MM.1S (cell line): ENCODE data around the gene ZNF782.

Experiments used
- DNase-seq: peaks from one replicate; pipeline ENCODE4 v3.0.0-alpha.2; 2015
- H2AFZ ChIP-seq: fragments of 300-600 bp; sonication (generic); 2 replicates; pipeline ENCODE4 v1.6.0; 2016; ENCODE audit warnings: antibody characterized with exemption, low read length
- H3F3A ChIP-seq: fragments of 300-600 bp; sonication (generic); 2 replicates; pipeline ENCODE4 v1.6.1; 2016; ENCODE audit warnings: mild to moderate bottlenecking, antibody characterized with exemption, low read length, moderate library complexity, mixed read lengths; ENCODE audit not compliant: insufficient read depth
- H3K27ac ChIP-seq: fragments of 300-600 bp; sonication (generic); 2 replicates; pipeline ENCODE4 v1.5.1; 2016; ENCODE audit warnings: mild to moderate bottlenecking, low read length
- H3K27me3 ChIP-seq: fragments of 300-600 bp; sonication (generic); replicated peaks from 2 replicates; pipeline ENCODE4 v1.6.0; 2016; ENCODE audit warnings: low read length; ENCODE audit not compliant: insufficient read depth
- H3K36me3 ChIP-seq: fragments of 300-600 bp; sonication (generic); replicated peaks from 2 replicates; pipeline ENCODE4 v1.6.1; 2016; ENCODE audit warnings: mild to moderate bottlenecking, low read length, mixed read lengths; ENCODE audit not compliant: insufficient read depth
- H3K4me1 ChIP-seq: fragments of 300-600 bp; sonication (generic); 2 replicates; pipeline ENCODE4 v1.6.1; 2016; ENCODE audit warnings: low read length, mixed read lengths
- H3K4me2 ChIP-seq: fragments of 300-600 bp; sonication (generic); 2 replicates; pipeline ENCODE4 v1.6.0; 2016; ENCODE audit warnings: low read depth, low read length
- H3K4me3 ChIP-seq: fragments of 300-600 bp; sonication (generic); 2 replicates; pipeline ENCODE4 v1.5.1; 2016; ENCODE audit warnings: low read length, mixed read lengths
- H3K79me2 ChIP-seq: fragments of 300-600 bp; sonication (generic); 2 replicates; pipeline ENCODE4 v1.6.1; 2016; ENCODE audit warnings: mixed run types, low read length, mixed read lengths
- H3K9ac ChIP-seq: fragments of 300-600 bp; sonication (generic); 2 replicates; pipeline ENCODE4 v1.6.1; 2016; ENCODE audit warnings: low read length, mixed read lengths
- H3K9me2 ChIP-seq: fragments of 300-600 bp; sonication (generic); replicated peaks from 2 replicates; pipeline ENCODE4 v1.6.1; 2016; ENCODE audit warnings: mild to moderate bottlenecking, low read length, mixed read lengths; ENCODE audit not compliant: insufficient read depth
- H3K9me3 ChIP-seq: fragments of 300-600 bp; sonication (generic); replicated peaks from 2 replicates; pipeline ENCODE4 v1.6.1; 2016; ENCODE audit warnings: mild to moderate bottlenecking, low read length, mixed read lengths; ENCODE audit not compliant: insufficient read depth
- H4K20me1 ChIP-seq: fragments of 300-600 bp; sonication (generic); 2 replicates; pipeline ENCODE4 v1.6.1; 2016; ENCODE audit warnings: mild to moderate bottlenecking, low read length, moderate library complexity, mixed read lengths; ENCODE audit not compliant: insufficient read depth
- EZH2 ChIP-seq: fragments of 300-600 bp; sonication (generic); optimal IDR thresholded peaks from 2 replicates; pipeline ENCODE3; 2017; ENCODE audit warnings: low read depth, mild to moderate bottlenecking, antibody characterized with exemption, low read length, mixed read lengths
- EZH2phosphoT487 ChIP-seq: fragments of 300-600 bp; sonication (generic); IDR thresholded peaks from 2 replicates; pipeline ENCODE4 v1.6.1; 2018; ENCODE audit warnings: antibody characterized with exemption, low read length
- TF ChIP-seq, protein P1 (sequence below): fragments of 300-600 bp; sonication (generic); IDR thresholded peaks from 2 replicates; pipeline ENCODE4 v1.5.1; 2016; ENCODE audit warnings: antibody characterized with exemption, low read length, mixed read lengths

Gene ZNF782

DNA sequence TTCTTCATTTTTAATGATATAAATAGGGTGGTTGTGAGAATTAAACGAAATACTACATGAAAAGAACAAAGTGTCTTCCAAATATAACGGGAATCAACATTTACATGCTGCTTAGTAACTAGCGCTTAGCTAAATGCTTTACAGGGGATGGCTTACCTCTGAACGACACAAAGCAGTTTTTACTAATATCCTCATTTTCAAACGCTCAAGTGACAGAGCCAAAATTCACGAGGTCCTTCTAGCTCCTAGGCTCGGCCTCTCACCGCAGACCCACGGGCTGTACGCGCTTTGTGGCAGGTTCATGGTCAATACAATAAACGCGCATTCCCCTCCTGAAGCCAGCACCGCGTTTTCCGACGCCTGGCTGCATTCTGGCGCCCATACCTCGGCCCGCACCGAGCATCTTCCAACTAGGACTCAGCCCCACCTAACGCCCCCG is 76.9 kb downstream of the ZNF782 start:
- peak overlapping the region; percentile 77 for H3K4me3 ChIP-seq
- no peak for DNase-seq
- H3K4me2 ChIP-seq, result peak overlapping the region; percentile 64
- H3F3A ChIP-seq, result no peaks in the 10 kb centered on the region
- peak overlapping the region; percentile 63; the same call in 1 of the 2 replicates for H3K9ac ChIP-seq
- no peaks in the 10 kb centered on the region for H3K9me3 ChIP-seq
- H3K4me1 ChIP-seq, result no peaks in the 10 kb centered on the region
- no peak for TF ChIP-seq EZH2phosphoT487
- TF ChIP-seq EZH2, result no peak
- TF ChIP-seq, protein P1, sequence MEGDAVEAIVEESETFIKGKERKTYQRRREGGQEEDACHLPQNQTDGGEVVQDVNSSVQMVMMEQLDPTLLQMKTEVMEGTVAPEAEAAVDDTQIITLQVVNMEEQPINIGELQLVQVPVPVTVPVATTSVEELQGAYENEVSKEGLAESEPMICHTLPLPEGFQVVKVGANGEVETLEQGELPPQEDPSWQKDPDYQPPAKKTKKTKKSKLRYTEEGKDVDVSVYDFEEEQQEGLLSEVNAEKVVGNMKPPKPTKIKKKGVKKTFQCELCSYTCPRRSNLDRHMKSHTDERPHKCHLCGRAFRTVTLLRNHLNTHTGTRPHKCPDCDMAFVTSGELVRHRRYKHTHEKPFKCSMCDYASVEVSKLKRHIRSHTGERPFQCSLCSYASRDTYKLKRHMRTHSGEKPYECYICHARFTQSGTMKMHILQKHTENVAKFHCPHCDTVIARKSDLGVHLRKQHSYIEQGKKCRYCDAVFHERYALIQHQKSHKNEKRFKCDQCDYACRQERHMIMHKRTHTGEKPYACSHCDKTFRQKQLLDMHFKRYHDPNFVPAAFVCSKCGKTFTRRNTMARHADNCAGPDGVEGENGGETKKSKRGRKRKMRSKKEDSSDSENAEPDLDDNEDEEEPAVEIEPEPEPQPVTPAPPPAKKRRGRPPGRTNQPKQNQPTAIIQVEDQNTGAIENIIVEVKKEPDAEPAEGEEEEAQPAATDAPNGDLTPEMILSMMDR, result no peak
- peak overlapping the region; percentile 89 for H2AFZ ChIP-seq
- H3K27me3 ChIP-seq, result no peaks in the 10 kb centered on the region
- no peaks in the 10 kb centered on the region for H3K9me2 ChIP-seq
- no peaks in the 10 kb centered on the region for H3K79me2 ChIP-seq
- H3K27ac ChIP-seq, result peak overlapping the region; percentile 46; the same call in 1 of the 2 replicates
- 0 out of 2 replicates have a peak, but pooled peaks cover 2% of the 10 kb centered on the region for H3K36me3 ChIP-seq
- no peaks in the 10 kb centered on the region for H4K20me1 ChIP-seq

DNA sequence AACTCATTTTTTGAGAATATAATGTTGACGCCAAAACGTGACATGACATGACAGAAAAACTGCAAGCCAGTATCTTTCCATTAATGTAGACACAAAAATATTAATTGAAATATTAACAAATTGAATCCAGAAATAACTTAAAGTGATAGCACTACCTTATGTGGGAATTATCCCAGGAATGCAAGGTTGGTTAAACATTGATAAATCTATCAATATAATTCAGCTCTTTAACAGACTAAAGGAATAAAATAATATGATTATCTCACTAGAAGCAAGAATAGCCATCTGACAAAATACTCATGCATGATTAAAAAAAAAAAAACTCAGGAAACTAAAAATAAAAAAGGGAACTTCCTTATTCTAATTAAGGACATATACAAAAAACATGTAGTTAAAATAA is 83.2 kb downstream of the ZNF782 start:
- peaks cover 20% of the 10 kb centered on the region; the same call in 1 of the 2 replicates for H3K36me3 ChIP-seq
- TF ChIP-seq EZH2 (no peak), EZH2phosphoT487 (no peak)
- TF ChIP-seq, protein P1, result no peak
- H2AFZ ChIP-seq, result no peak overlapping the region
- no peaks in the 10 kb centered on the region for H3K79me2 ChIP-seq
- H3K4me2 ChIP-seq, result no peak overlapping the region
- no peak for DNase-seq
- no peaks in the 10 kb centered on the region for H3K9me2 ChIP-seq
- no peaks in the 10 kb centered on the region for H3F3A ChIP-seq
- no peak overlapping the region for H3K9ac ChIP-seq
- H3K9me3 ChIP-seq, result no peaks in the 10 kb centered on the region
- no peaks in the 10 kb centered on the region for H3K4me1 ChIP-seq
- no peaks in the 10 kb centered on the region for H4K20me1 ChIP-seq
- H3K27ac ChIP-seq, result no peak overlapping the region
- H3K4me3 ChIP-seq, result no peak overlapping the region
- H3K27me3 ChIP-seq, result no peaks in the 10 kb centered on the region

DNA sequence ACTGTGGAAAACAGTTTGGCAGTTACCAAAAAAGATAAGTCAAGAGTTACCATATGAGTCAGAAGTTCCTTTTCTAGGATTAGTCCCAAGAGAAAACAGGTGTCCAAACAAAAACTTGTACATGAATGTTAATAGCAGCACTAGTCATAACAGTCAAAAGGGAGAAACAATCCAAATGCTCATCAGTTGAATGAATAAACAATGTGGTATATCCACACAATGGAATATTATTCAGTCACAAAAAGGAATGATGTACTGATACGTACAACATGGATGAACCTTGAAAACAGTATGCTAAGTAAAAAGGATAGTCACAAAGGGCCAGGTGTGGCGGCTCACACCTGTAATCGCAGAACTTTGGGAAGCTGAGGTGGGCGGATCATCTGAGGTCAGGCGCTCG is 84.3 kb downstream of the ZNF782 start:
- no peaks in the 10 kb centered on the region for H3K79me2 ChIP-seq
- peaks cover 20% of the 10 kb centered on the region; the same call in 1 of the 2 replicates for H3K36me3 ChIP-seq
- H3K4me1 ChIP-seq, result no peaks in the 10 kb centered on the region
- TF ChIP-seq, protein P1, result no peak
- TF ChIP-seq EZH2phosphoT487 (no peak), EZH2 (no peak)
- H2AFZ ChIP-seq, result no peak overlapping the region
- no peak overlapping the region for H3K9ac ChIP-seq
- H3K9me3 ChIP-seq, result no peaks in the 10 kb centered on the region
- H3K27ac ChIP-seq, result no peak overlapping the region
- no peaks in the 10 kb centered on the region for H4K20me1 ChIP-seq
- no peak overlapping the region for H3K4me2 ChIP-seq
- H3K4me3 ChIP-seq, result no peak overlapping the region
- H3F3A ChIP-seq, result no peaks in the 10 kb centered on the region
- DNase-seq, result no peak
- H3K27me3 ChIP-seq, result no peaks in the 10 kb centered on the region
- H3K9me2 ChIP-seq, result no peaks in the 10 kb centered on the region
